RWPE2 (cell line): ENCODE data around the gene PLK3.
A peak's percentile ranks its signal among the peaks of the same experiment; 100 is the strongest.

ENCODE experiments used
- ATAC-seq: fragments of 200-7000 bp; cut with Tn5 transposase; 3 replicates; pipeline ENCODE4 v1.9.1; 2021; ENCODE audit warnings: low read depth
- DNase-seq: peaks from one replicate; pipeline ENCODE4 v3.0.0-alpha.2; 2020; ENCODE audit warnings: low spot score
- H3K27ac ChIP-seq: fragments of 450-650 bp; 2 replicates; pipeline ENCODE4 v1.5.1; 2017; ENCODE audit warnings: mild to moderate bottlenecking; ENCODE audit not compliant: poor library complexity, severe bottlenecking
- H3K27me3 ChIP-seq: fragments of 250-450 bp; sonication (Bioruptor Pico); 2 replicates; pipeline ENCODE4 v1.5.1; 2021; ENCODE audit warnings: mild to moderate bottlenecking, moderate library complexity; ENCODE audit not compliant: insufficient read depth, poor library complexity, severe bottlenecking
- H3K36me3 ChIP-seq: fragments of 250-450 bp; sonication (Bioruptor Pico); 2 replicates; pipeline ENCODE4 v1.5.1; 2020; ENCODE audit warnings: low read depth, mild to moderate bottlenecking, moderate library complexity
- H3K4me1 ChIP-seq: fragments of 250-450 bp; sonication (Bioruptor Pico); 2 replicates; pipeline ENCODE4 v1.5.1; 2021; ENCODE audit warnings: mild to moderate bottlenecking, moderate library complexity; ENCODE audit not compliant: insufficient read depth, poor library complexity, severe bottlenecking
- H3K4me3 ChIP-seq: fragments of 250-450 bp; sonication (Bioruptor Pico); 2 replicates; pipeline ENCODE4 v1.5.1; 2021; ENCODE audit warnings: mild to moderate bottlenecking, moderate library complexity; ENCODE audit not compliant: severe bottlenecking
- H3K9me3 ChIP-seq: fragments of 250-450 bp; sonication (Bioruptor Pico); 2 replicates; pipeline ENCODE4 v1.5.1; 2021; ENCODE audit warnings: mild to moderate bottlenecking, moderate library complexity; ENCODE audit not compliant: severe bottlenecking
- CTCF ChIP-seq: fragments of 450-650 bp; IDR thresholded peaks from one replicate; pipeline ENCODE4 v1.5.1; 2017; ENCODE audit warnings: mild to moderate bottlenecking, moderate library complexity; ENCODE audit not compliant: poor library complexity, severe bottlenecking

The PLK3 gene

GRCh38 chr1:44802306-44803061 lies 2.3 kb downstream of the PLK3 start:
- peak overlapping the region; percentile 85 for H3K4me3 ChIP-seq

GRCh38 chr1:44803062-44803311 lies 2.8 kb downstream of the PLK3 start:
- DNase-seq (no peak), ATAC-seq (no peak)
- no peaks in the 10 kb centered on the region for H3K9me3 ChIP-seq
- peak overlapping the region; percentile 96 for H3K27ac ChIP-seq
- TF ChIP-seq CTCF = no peak
- H3K4me3 ChIP-seq = no peak overlapping the region
- no peaks in the 10 kb centered on the region for H3K27me3 ChIP-seq
- peaks cover 16% of the 10 kb centered on the region for H3K4me1 ChIP-seq
- peaks cover 52% of the 10 kb centered on the region for H3K36me3 ChIP-seq

More at GRCh38 chr1:44802306-44803061, 2.3 kb downstream of the PLK3 start:
- no peak for ATAC-seq
- Histone ChIP-seq H3K27ac (peak overlapping the region; percentile 96), H3K36me3 (peaks cover 52% of the 10 kb centered on the region), H3K9me3 (no peaks in the 10 kb centered on the region), H3K27me3 (no peaks in the 10 kb centered on the region), H3K4me1 (peaks cover 11% of the 10 kb centered on the region)
- no peak for TF ChIP-seq CTCF
- DNase-seq = no peak

GRCh38 chr1:44803312-44804095 lies 3.3 kb downstream of the PLK3 start:
- ATAC-seq (no peak), DNase-seq (no peak)
- no peak for TF ChIP-seq CTCF
- peak overlapping the region; percentile 96 for H3K27ac ChIP-seq
- H3K4me3 ChIP-seq = no peak overlapping the region
- no peaks in the 10 kb centered on the region for H3K9me3 ChIP-seq
- peaks cover 52% of the 10 kb centered on the region for H3K36me3 ChIP-seq
- H3K27me3 ChIP-seq = no peaks in the 10 kb centered on the region
- peaks cover 21% of the 10 kb centered on the region for H3K4me1 ChIP-seq

GRCh38 chr1:44805311-44806024 lies 5.3 kb downstream of the PLK3 start:
- no peak for TF ChIP-seq CTCF

More at GRCh38 chr1:44805311-44806024, 5.3 kb downstream of the PLK3 start:
- peak overlapping the region; percentile 96 for H3K27ac ChIP-seq
- no peak overlapping the region for H3K4me3 ChIP-seq
- no peaks in the 10 kb centered on the region for H3K27me3 ChIP-seq
- H3K4me1 ChIP-seq = peaks cover 28% of the 10 kb centered on the region
- H3K36me3 ChIP-seq = peaks cover 52% of the 10 kb centered on the region
- ATAC-seq (no peak), DNase-seq (no peak)
- no peaks in the 10 kb centered on the region for H3K9me3 ChIP-seq
